Measurements from ENCODE around the gene WWP2.

GRCh38 chr16:69917739-69918138 lies 155.6 kb downstream of the WWP2 start:
- no peak for TF ChIP-seq POLR2A (IDR thresholded peaks at IDR 0.05)
- TF ChIP-seq, protein P1, sequence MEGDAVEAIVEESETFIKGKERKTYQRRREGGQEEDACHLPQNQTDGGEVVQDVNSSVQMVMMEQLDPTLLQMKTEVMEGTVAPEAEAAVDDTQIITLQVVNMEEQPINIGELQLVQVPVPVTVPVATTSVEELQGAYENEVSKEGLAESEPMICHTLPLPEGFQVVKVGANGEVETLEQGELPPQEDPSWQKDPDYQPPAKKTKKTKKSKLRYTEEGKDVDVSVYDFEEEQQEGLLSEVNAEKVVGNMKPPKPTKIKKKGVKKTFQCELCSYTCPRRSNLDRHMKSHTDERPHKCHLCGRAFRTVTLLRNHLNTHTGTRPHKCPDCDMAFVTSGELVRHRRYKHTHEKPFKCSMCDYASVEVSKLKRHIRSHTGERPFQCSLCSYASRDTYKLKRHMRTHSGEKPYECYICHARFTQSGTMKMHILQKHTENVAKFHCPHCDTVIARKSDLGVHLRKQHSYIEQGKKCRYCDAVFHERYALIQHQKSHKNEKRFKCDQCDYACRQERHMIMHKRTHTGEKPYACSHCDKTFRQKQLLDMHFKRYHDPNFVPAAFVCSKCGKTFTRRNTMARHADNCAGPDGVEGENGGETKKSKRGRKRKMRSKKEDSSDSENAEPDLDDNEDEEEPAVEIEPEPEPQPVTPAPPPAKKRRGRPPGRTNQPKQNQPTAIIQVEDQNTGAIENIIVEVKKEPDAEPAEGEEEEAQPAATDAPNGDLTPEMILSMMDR (IDR thresholded peaks at IDR 0.05): no peak
